B cell (primary cell): Measurements from ENCODE around the gene PCDH9. TPM values are rescaled to one million over a fixed set of nuclear protein-coding genes. Genes with fewer than 3 reads are reported as not detected.

Experiments
- ATAC-seq: fragments of 200-7000 bp; cut with Tn5 transposase; one replicate; pipeline ENCODE4 v1.10.0; 2021; ENCODE audit warnings: low read depth, mild to moderate bottlenecking, moderate number of reproducible peaks, moderate library complexity
- CTCF ChIA-PET: fragments of 350-600 bp; sonication (Branson Sonifier 250); formaldehyde crosslinking; loops from one replicate; lab custom pipeline; 2021; ENCODE audit warnings: antibody characterized with exemption, inconsistent platforms; lab: Charles Lee
- POLR2A ChIA-PET: fragments of 350-600 bp; sonication (Branson Sonifier 250); formaldehyde crosslinking; loops from one replicate; lab custom pipeline; 2021; ENCODE audit warnings: antibody characterized with exemption; lab: Charles Lee
- DNase-seq: peaks from one replicate; pipeline ENCODE4 v3.0.0; 2013
- H2AFZ ChIP-seq: 2 replicates; pipeline ENCODE4 v1.6.1; 2012; ENCODE audit warnings: mild to moderate bottlenecking, low read depth, low read length; ENCODE audit not compliant: insufficient read depth, poor library complexity, severe bottlenecking
- H3K27ac ChIP-seq, 2 donors: 1 replicate in 1 of 2; 2 replicates in 1 of 2; pipeline ENCODE4 v1.5.1; 2012 to 2013; ENCODE audit warnings: low read length in 2 of 2, mild to moderate bottlenecking in 2 of 2, moderate library complexity in 1 of 2
- H3K27me3 ChIP-seq, 4 experiments: fragments of 200-600 bp in 1 of 4; sonication (generic) in 1 of 4; replicated peaks in 1 of 4; 1 replicate in 2 of 4; 2 replicates in 2 of 4; pipeline versions ENCODE4 v1.6.1 to v1.7.0; 2013 to 2016; ENCODE audit warnings: low read length in 3 of 4, mild to moderate bottlenecking in 2 of 4, mixed read lengths in 1 of 4, moderate library complexity in 1 of 4; ENCODE audit not compliant: insufficient read depth in 4 of 4, control insufficient read depth in 3 of 4; ENCODE audit errors: control extremely low read depth in 1 of 4
- H3K36me3 ChIP-seq, 2 experiments: replicated peaks in 1 of 2; 1 replicate in 1 of 2; 2 replicates in 1 of 2; pipeline versions ENCODE4 v1.6.1 to v1.7.1; 2013; ENCODE audit warnings: low read length in 1 of 2; ENCODE audit not compliant: insufficient read depth in 2 of 2, control insufficient read depth in 1 of 2; ENCODE audit errors: control extremely low read depth in 1 of 2, extremely low read depth in 1 of 2
- H3K4me1 ChIP-seq, 2 donors: fragments of 200-600 bp in 1 of 2; sonication (generic) in 1 of 2; 1 replicate in 1 of 2; 2 replicates in 1 of 2; pipeline versions ENCODE4 v1.5.1 to v1.6.1; 2013 to 2017; ENCODE audit warnings: low read length in 2 of 2; ENCODE audit not compliant: control insufficient read depth in 2 of 2, insufficient read depth in 2 of 2
- H3K4me2 ChIP-seq: replicated peaks from 2 replicates; pipeline ENCODE3; 2012; ENCODE audit warnings: mild to moderate bottlenecking, low read depth, low read length; ENCODE audit not compliant: poor library complexity, severe bottlenecking
- H3K4me3 ChIP-seq, 5 experiments: fragments of 200-600 bp in 1 of 5; sonication (generic) in 1 of 5; 1 replicate in 3 of 5; 2 replicates in 2 of 5; pipeline versions ENCODE4 v1.5.1 to v1.7.0; 2011 to 2016; ENCODE audit warnings: low read length in 4 of 5, mild to moderate bottlenecking in 4 of 5, low read depth in 2 of 5, control low read depth in 1 of 5, moderate library complexity in 1 of 5; ENCODE audit not compliant: insufficient read depth in 1 of 5; ENCODE audit errors: control extremely low read depth in 1 of 5, extremely low read depth in 1 of 5
- H3K79me2 ChIP-seq: fragments of 200-600 bp; sonication (generic); one replicate; pipeline ENCODE4 v1.6.0; 2016; ENCODE audit warnings: low read length; ENCODE audit not compliant: control insufficient read depth, insufficient read depth
- H3K9ac ChIP-seq: fragments of 200-600 bp; sonication (generic); 2 replicates; pipeline ENCODE4 v1.6.1; 2017; ENCODE audit warnings: mild to moderate bottlenecking, low read length, moderate library complexity
- H3K9me3 ChIP-seq, 3 donors: one replicate each; pipeline versions ENCODE4 v1.6.1 to v1.7.1; 2013; ENCODE audit warnings: low read length in 2 of 3; ENCODE audit not compliant: control insufficient read depth in 2 of 3, insufficient read depth in 1 of 3; ENCODE audit errors: control extremely low read depth in 1 of 3
- H4K20me1 ChIP-seq: 2 replicates; pipeline ENCODE4 v1.6.0; 2012; ENCODE audit warnings: mild to moderate bottlenecking, low read length; ENCODE audit not compliant: insufficient read depth, control insufficient read depth, poor library complexity, severe bottlenecking
- H3K27ac Mint-ChIP-seq: one replicate; pipeline ENCODE4 v1.8.0; 2021; ENCODE audit warnings: mixed read lengths
- H3K27me3 Mint-ChIP-seq: one replicate; pipeline ENCODE4 v1.8.0; 2021; ENCODE audit warnings: mixed read lengths
- H3K4me1 Mint-ChIP-seq: one replicate; pipeline ENCODE4 v1.8.0; 2021; ENCODE audit warnings: mixed read lengths
- H3K4me3 Mint-ChIP-seq: one replicate; pipeline ENCODE4 v1.8.0; 2021; ENCODE audit warnings: mixed read lengths
- H3K9me3 Mint-ChIP-seq: one replicate; pipeline ENCODE4 v1.8.0; 2022; ENCODE audit warnings: mixed read lengths; ENCODE audit not compliant: insufficient read depth
- EZH2 ChIP-seq: IDR thresholded peaks from 2 replicates; pipeline ENCODE4 v1.6.1; 2012; ENCODE audit warnings: borderline replicate concordance, low read depth, mild to moderate bottlenecking, moderate library complexity, low read length; ENCODE audit not compliant: insufficient read depth, poor library complexity, severe bottlenecking
- WGBS: methylation state at CpG from one replicate; pipeline ENCODE4 v1.1.5; 2013; ENCODE audit warnings: missing lambda C conversion rate; ENCODE audit not compliant: insufficient coverage; 5-methylcytosine and 5-hydroxymethylcytosine counted together
- intact Hi-C: fragments of 100-400 bp; cut with micrococcal nuclease; formaldehyde crosslinking; loops from one replicate; pipeline ENCODE4 v1.10.0; 2022
- polyA plus RNA-seq: library from polyadenylated mRNA; depleted of rRNA; stranded (reverse); fragments of >200 nt; gene quantifications from 2 replicates; pipeline ENCODE4 v1.2.3, GENCODE V29; 2012
- total RNA-seq, 2 donors: library from RNA; stranded (reverse); fragments of 120-200 nt in 1 of 2; gene quantifications; 1 replicate in 1 of 2; 2 replicates in 1 of 2; pipeline versions ENCODE4 v1.2.3 to v1.2.4, GENCODE V29; 2013 to 2022
- TF ChIP-seq, protein P1 (sequence below): fragments of 200-600 bp; IDR thresholded peaks from one replicate; pipeline ENCODE4 v1.8.0; 2022; ENCODE audit warnings: antibody characterized with exemption, mild to moderate bottlenecking

Gene PCDH9
- total and polyA plus RNA-seq, 2 donors (not counting 1 experiment from before 2014, with no cell fraction given) = 13.1 to 21.8 TPM

- no peak for ATAC-seq
- no peaks in the 10 kb centered on the region for H3K9me3 Mint-ChIP-seq
These were observed 451.7 kb downstream of the PCDH9 start for GRCh38 chr13:66778461-66778860.

DNA sequence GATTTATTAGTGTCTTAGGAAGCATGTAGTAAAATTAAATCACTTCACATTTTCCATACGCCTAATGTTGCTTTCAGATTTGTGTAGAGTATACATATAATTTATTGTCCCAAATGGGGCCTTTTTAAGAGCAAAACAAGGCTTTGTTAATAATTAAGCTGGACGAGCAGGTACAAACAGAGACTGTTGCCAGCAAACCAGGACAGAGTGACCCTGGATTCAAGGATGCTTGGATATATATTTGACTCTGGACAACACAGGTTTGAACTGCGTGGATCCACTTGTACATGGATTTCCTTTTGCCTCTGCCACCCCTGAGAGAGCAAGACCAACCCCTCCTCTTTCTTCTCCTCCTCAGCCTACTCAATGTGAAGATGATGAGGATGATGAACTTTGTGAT lies 454.9 kb downstream of the PCDH9 start:
- H2AFZ ChIP-seq = no peak overlapping the region
- H3K4me3 Mint-ChIP-seq = no peak overlapping the region

More at GRCh38 chr13:66778461-66778860, 451.7 kb downstream of the PCDH9 start:
- H3K36me3 ChIP-seq = no peaks in the 10 kb centered on the region
- no peak overlapping the region for H2AFZ ChIP-seq
- H3K27ac Mint-ChIP-seq = no peak overlapping the region
- no peaks in the 10 kb centered on the region for H3K27me3 Mint-ChIP-seq
- H3K4me1 ChIP-seq = no peaks in the 10 kb centered on the region
- H3K4me3 Mint-ChIP-seq = no peak overlapping the region
- H3K27me3 ChIP-seq = no peaks in the 10 kb centered on the region
- H3K79me2 ChIP-seq = no peaks in the 10 kb centered on the region
- H3K27ac ChIP-seq = no peak overlapping the region
- no peak overlapping the region for H3K9ac ChIP-seq
- ChIA-PET POLR2A (no interaction called here), CTCF (no interaction called here)
- H3K9me3 ChIP-seq = no peaks in the 10 kb centered on the region
- H3K4me2 ChIP-seq = no peak overlapping the region
- TF ChIP-seq EZH2 = no peak
- TF ChIP-seq, protein P1, sequence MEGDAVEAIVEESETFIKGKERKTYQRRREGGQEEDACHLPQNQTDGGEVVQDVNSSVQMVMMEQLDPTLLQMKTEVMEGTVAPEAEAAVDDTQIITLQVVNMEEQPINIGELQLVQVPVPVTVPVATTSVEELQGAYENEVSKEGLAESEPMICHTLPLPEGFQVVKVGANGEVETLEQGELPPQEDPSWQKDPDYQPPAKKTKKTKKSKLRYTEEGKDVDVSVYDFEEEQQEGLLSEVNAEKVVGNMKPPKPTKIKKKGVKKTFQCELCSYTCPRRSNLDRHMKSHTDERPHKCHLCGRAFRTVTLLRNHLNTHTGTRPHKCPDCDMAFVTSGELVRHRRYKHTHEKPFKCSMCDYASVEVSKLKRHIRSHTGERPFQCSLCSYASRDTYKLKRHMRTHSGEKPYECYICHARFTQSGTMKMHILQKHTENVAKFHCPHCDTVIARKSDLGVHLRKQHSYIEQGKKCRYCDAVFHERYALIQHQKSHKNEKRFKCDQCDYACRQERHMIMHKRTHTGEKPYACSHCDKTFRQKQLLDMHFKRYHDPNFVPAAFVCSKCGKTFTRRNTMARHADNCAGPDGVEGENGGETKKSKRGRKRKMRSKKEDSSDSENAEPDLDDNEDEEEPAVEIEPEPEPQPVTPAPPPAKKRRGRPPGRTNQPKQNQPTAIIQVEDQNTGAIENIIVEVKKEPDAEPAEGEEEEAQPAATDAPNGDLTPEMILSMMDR = no peak
- no CpG with 5 or more reads among the region's 1 CpG for WGBS
- H3K4me1 Mint-ChIP-seq = no peaks in the 10 kb centered on the region
- H4K20me1 ChIP-seq = no peaks in the 10 kb centered on the region
- intact Hi-C loops = no loop called here
- DNase-seq = no peak
- no peak overlapping the region for H3K4me3 ChIP-seq

More for the DNA sequence above, 454.9 kb downstream of the PCDH9 start:
- no peak overlapping the region for H3K27ac ChIP-seq
- H3K4me2 ChIP-seq = no peak overlapping the region
- intact Hi-C loops = no loop called here
- no peaks in the 10 kb centered on the region for H3K79me2 ChIP-seq
- Mint-ChIP-seq H3K9me3 (no peaks in the 10 kb centered on the region), H3K27me3 (no peaks in the 10 kb centered on the region), H3K4me1 (no peaks in the 10 kb centered on the region), H3K27ac (no peak overlapping the region)
- DNase-seq (no peak), ATAC-seq (no peak)
- TF ChIP-seq EZH2 = no peak
- TF ChIP-seq, protein P1 = no peak
- no peaks in the 10 kb centered on the region for H3K36me3 ChIP-seq
- H3K4me3 ChIP-seq = no peak overlapping the region
- H3K9ac ChIP-seq = no peak overlapping the region
- H4K20me1 ChIP-seq = no peaks in the 10 kb centered on the region
- CTCF ChIA-PET = no interaction called here
- H3K4me1 ChIP-seq = no peaks in the 10 kb centered on the region
- H3K9me3 ChIP-seq = no peaks in the 10 kb centered on the region
- POLR2A ChIA-PET = no interaction called here
- no CpG with 5 or more reads among the region's 3 CpGs for WGBS
- H3K27me3 ChIP-seq = no peaks in the 10 kb centered on the region
